ENCODE data around the gene KCNK7.

KCNK7 gene

DNA sequence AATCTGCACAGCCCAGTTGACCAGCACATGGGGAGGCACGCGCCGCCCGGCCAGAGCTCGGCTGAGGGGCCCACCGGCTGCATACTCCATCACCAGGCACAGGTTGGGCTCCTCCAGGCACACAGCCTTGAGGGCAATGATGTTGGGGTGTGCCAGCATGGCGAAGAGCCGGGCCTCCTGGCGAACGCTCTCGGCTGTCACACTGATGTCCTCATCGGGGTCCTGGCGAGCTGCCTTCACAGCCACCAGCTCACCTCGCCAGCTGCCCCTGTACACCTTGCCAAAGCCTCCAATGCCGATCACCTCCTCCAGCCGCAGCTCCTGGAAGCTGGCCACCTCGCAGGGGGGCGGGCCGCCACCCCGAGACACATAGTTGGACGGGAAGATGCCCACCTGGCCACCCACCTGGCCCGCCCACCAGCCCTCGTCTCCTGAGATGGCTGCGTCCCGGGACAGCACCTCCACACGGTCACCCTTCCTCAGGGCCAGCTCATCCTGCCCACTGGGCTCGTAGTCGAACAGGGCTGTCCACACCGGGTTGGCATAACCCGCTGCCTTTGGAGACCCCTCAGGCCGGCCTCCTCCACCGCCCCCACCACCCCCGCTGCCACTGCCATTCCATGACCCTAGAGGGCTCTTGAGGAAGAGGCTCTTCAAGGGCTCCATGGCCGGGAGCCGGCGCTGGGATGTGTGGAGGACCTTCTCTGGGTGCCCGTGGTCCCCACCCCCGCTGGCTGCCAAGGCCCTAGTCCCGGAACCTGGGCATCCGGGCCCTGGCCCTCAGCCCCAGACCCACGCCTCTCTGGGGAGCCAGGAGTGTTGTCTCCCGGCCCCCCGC is 17.7 kb upstream of the KCNK7 start:
- peak overlapping the region; percentile 99 for H3K27ac ChIP-seq
- TF ChIP-seq, protein P1, sequence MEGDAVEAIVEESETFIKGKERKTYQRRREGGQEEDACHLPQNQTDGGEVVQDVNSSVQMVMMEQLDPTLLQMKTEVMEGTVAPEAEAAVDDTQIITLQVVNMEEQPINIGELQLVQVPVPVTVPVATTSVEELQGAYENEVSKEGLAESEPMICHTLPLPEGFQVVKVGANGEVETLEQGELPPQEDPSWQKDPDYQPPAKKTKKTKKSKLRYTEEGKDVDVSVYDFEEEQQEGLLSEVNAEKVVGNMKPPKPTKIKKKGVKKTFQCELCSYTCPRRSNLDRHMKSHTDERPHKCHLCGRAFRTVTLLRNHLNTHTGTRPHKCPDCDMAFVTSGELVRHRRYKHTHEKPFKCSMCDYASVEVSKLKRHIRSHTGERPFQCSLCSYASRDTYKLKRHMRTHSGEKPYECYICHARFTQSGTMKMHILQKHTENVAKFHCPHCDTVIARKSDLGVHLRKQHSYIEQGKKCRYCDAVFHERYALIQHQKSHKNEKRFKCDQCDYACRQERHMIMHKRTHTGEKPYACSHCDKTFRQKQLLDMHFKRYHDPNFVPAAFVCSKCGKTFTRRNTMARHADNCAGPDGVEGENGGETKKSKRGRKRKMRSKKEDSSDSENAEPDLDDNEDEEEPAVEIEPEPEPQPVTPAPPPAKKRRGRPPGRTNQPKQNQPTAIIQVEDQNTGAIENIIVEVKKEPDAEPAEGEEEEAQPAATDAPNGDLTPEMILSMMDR (conservative IDR thresholded peaks at IDR 0.05), result 0 out of 2 replicates have a peak, but pooled peaks have one; percentile 24

DNA sequence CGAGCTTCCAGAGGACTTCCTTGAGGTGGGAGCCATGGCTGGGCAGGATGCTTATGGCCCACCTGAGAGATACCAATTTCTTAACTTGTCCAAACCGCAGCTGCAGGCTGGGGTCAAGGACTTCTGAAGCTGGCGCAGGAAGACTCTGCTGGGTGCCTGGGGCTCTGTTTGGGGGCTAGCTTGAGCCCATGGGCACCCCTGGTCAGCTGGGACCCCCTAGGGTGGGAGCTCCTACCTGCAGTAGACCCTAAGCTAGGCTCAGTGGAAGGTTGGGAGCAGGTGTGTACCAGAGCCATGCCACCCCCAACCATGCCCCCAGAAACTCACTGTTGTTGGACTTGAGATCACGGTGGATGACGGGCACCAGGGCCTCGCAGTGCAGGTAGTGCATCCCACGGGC is 17.1 kb upstream of the KCNK7 start:
- H3K27ac ChIP-seq, result peak overlapping the region; percentile 99
- TF ChIP-seq, protein P1 (conservative IDR thresholded peaks at IDR 0.05), result no peak

DNA sequence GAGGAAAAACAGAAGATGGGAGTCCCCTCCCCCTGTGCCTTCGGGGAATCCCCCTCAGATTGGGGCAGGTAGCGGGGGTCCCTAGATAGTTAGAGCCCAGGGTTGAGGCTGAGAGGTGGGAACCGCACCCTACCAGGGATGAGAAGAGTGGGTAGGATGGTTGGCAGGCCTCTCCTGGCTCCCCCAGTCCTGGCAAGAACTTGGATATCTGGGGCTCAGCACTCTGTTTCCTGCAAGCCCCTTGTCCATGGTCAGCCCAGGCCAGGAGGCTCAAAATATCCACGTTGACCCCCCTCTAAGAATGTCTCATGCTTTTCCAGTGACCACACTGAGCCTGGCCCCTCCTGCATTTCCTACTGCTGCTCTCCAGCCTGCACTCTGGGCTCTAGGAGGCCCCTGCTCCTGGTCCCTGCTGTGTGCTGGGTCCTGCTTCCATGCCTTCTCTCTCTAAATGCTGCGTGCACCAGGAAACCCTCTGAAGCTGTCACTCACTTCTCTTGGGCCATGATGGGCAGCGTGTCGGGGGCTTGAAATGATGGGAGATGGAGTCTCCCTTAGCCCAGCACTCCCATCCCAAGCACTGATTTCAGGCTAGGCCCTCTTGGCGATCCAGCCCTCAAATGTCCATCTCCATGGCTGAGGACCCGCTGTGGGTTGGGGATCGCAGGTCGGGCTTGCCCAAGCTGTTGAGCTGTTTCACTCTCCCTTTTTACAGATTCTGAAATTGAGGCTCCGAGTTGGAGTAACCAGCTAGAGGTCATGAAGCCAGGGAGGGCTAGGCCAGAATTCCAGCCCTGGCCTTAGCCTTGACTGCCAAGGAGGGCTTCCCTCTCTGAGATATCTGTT is 16.4 kb upstream of the KCNK7 start:
- peak overlapping the region; percentile 99 for H3K27ac ChIP-seq
- TF ChIP-seq, protein P1 (conservative IDR thresholded peaks at IDR 0.05), result no peak

DNA sequence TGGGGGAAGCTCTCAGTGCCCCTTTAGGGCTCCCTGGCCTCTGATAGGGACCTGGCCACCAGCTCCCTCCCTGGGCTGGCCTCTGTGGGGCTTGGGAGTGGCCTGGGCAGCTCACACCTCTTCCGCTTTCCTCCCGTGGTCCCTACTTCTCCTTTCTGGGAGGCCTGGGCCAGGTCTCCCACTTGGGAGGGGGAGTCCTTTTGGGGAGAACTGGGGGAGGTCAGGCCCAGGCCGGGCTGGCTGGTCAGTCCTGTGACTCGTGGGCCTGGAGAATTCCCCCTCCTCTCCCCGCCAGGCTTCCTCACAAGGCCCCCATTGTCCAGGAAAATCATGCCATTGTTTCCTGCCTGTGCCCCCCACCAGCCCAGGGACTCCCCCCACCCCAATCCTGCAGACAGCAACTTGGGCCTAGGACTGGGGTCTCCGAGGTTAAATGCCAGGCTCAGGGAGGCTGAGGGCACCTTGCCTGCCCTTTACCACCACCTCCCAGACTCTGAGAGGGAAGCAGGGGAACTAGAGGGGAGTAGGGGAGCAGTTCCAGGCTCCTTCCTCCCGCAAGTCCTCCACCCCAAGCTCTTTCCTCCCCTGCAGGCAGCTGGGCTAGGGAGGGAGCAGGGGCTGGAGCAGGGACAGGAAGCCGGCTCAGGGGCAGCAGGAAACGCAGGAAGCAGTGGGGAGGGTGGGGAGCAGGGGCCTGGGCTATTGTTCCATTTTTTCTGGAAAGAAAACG is 15.6 kb upstream of the KCNK7 start:
- H3K27ac ChIP-seq, result peak overlapping the region; percentile 99
- TF ChIP-seq, protein P1 (conservative IDR thresholded peaks at IDR 0.05), result no peak

DNA sequence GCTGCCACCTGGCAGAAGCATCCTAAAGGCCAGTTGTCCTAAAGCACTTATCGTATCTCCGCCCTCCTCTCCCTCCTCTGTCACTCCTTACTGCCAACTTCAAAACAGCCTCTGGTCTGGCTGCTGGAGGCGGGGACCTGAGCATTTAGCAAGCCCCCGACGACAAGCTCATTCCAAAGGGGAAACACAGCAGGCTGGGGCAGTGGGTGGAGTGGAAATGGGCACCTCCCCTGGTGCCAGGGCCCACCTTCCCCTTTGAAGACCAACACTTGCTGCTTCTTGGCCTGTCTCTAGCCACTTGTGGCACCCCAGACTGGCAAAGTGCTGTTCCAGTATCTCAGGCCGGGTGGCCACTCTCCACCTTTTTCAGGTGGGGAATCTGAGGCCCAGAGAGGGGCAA is 14.8 kb upstream of the KCNK7 start:
- H3K27ac ChIP-seq, result peak overlapping the region; percentile 99
- TF ChIP-seq, protein P1 (conservative IDR thresholded peaks at IDR 0.05), result no peak

DNA sequence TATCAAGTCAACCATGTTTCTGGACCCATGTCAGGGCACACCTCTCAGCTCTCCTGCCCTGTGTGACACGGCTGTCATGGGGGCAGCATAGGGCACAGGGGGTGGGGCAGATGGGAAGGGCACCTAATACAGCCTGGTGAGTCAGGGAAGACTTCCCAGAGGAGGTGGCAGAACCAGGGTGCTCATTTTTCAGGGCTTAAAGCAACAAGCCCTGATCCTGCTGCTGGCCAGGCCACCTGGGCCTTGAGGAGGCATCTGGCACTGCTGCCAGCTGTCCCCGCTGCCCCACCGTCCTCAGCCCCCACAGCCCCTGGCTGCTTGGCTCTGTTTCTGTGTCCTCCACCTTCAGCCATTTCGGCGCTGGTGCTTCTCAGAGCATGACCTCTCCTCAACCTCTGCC is 14.1 kb upstream of the KCNK7 start:
- H3K27ac ChIP-seq, result peak overlapping the region; percentile 99; the same call in 1 of the 2 replicates
- TF ChIP-seq, protein P1 (conservative IDR thresholded peaks at IDR 0.05), result no peak

DNA sequence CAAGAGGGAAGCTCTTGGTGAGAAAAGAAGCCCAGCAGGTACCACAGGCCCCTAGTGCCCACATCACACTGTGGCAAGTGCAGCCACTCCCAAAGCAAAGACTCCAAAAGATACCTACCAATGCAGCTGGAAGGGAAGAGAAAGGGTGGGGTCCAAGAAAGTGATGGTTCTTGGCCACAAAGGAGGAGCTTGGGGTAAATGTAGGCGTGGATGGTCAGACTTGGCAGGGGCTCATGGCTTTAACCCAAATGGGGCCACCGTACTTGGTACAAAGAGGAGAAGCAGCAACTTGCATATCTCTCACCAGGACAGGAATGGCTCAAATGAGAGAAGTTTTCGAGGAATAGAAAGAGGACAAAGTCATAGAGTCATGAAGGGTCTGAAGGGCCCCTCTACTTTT is 13.6 kb upstream of the KCNK7 start:
- TF ChIP-seq, protein P1 (conservative IDR thresholded peaks at IDR 0.05), result no peak
- no peak overlapping the region for H3K27ac ChIP-seq

Measured in VCaP (cell line).